ENCODE measurements around the gene EPB41L3. TPM values are rescaled to one million over a fixed set of nuclear protein-coding genes. Genes with fewer than 3 reads are reported as not detected.
"Not testable (repeated sequence)": the region's sequence is repeated elsewhere in the genome, so short reads cannot be mapped to it uniquely, and the experiment has no call there.

Gene EPB41L3
- total RNA-seq, 1 donor from 2014 or later, result 16.8 TPM

DNA sequence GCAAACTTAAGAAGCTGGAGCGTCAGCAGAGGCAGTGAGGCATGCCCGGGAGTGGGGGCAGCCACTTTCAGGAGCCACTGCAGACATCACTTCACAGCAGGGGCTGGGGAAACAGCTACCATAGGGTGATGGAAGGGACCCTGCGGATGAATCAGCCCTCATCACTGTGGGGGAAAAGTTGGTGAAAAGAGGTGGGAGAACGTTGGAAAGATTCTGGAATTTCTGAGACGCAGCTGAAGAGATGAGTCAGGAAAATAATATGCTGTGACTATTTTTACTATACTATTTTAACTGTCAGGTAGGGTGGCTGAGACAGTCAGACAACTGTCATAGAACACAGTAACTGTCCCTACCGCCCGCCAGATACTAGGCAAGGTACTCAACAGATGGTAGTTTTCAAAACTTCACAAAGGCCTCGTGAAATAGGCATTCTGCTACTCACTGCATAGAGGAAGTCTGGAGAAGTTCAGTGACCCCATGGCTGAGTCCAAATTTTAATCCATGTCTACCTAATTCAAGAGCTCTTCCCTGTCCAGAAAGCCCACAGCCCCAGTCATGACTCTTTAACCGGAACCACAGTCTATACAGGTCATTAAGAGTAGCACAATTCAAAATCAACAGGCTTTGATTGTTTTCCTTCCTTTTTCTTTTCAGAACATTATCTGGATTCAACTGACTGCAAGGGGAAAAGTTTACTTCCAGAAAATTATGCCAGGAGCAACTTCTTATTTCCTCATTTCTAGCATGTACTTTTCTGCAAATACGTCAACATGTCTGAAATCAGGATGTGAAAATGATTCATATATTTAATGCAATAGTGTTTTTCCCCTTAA lies 39.3 kb upstream of the EPB41L3 start:
- DNase-seq (ENCODE audit: low spot score), result no peak
- no peaks in the 10 kb centered on the region for H3K9me3 Mint-ChIP-seq (ENCODE audit: unreplicated experiment)
- H3K4me1 Mint-ChIP-seq (ENCODE audit: unreplicated experiment), result peaks cover 17% of the 10 kb centered on the region
- TF ChIP-seq, protein P1, sequence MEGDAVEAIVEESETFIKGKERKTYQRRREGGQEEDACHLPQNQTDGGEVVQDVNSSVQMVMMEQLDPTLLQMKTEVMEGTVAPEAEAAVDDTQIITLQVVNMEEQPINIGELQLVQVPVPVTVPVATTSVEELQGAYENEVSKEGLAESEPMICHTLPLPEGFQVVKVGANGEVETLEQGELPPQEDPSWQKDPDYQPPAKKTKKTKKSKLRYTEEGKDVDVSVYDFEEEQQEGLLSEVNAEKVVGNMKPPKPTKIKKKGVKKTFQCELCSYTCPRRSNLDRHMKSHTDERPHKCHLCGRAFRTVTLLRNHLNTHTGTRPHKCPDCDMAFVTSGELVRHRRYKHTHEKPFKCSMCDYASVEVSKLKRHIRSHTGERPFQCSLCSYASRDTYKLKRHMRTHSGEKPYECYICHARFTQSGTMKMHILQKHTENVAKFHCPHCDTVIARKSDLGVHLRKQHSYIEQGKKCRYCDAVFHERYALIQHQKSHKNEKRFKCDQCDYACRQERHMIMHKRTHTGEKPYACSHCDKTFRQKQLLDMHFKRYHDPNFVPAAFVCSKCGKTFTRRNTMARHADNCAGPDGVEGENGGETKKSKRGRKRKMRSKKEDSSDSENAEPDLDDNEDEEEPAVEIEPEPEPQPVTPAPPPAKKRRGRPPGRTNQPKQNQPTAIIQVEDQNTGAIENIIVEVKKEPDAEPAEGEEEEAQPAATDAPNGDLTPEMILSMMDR (IDR thresholded peaks at IDR 0.05; ENCODE audit: unreplicated experiment), result no peak
- H3K4me3 Mint-ChIP-seq (ENCODE audit: unreplicated experiment), result no peak overlapping the region
- no peaks in the 10 kb centered on the region for H3K27me3 Mint-ChIP-seq (ENCODE audit: unreplicated experiment)
- H3K36me3 Mint-ChIP-seq (ENCODE audit: low read depth, unreplicated experiment), result no peaks in the 10 kb centered on the region
- no peak overlapping the region for H3K27ac Mint-ChIP-seq (ENCODE audit: unreplicated experiment)

DNA sequence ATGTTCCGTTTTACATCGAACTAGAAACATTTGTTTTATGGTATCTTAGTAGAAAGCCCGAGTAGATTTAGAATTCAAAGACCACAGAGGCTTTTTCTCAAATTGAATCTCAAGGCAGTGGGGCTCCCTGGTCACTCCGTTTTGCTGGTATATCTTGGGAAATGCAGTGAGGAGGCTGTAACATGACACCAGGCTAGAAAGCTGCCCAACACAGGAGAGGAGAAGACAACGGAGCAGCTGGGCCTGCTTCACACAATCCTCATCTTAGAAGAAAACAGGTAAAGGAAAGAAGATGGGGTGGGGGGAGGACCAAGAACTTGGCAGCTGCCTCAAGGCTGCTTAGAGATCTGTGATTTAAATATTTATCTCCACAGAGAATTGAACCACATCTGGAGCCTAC lies 38.3 kb upstream of the EPB41L3 start:
- Mint-ChIP-seq H3K27me3 (ENCODE audit: unreplicated experiment) (no peaks in the 10 kb centered on the region), H3K4me1 (ENCODE audit: unreplicated experiment) (peaks cover 17% of the 10 kb centered on the region), H3K27ac (ENCODE audit: unreplicated experiment) (no peak overlapping the region), H3K4me3 (ENCODE audit: unreplicated experiment) (no peak overlapping the region), H3K36me3 (ENCODE audit: low read depth, unreplicated experiment) (no peaks in the 10 kb centered on the region), H3K9me3 (ENCODE audit: unreplicated experiment) (no peaks in the 10 kb centered on the region)
- no peak for DNase-seq (ENCODE audit: low spot score)
- TF ChIP-seq, protein P1 (IDR thresholded peaks at IDR 0.05; ENCODE audit: unreplicated experiment), result no peak

DNA sequence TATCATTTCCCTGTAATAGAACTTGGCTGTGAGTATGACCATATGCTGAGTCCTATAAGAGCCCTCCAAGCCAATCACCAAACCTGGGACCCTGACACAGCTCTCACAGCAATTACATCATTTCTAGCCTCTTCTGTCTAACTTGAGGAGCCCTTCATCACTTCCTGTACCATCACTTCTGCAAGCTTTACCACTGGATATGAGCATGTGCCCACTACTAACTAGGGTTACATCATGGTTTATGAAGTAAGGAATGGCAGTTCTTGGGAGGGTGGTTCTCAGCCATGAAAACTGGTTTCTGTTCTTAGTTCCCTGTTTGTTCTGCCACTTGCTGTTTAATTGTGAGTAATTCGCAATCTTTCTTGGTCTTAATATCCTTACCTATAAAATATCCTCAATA lies 31.0 kb upstream of the EPB41L3 start:
- H3K4me1 Mint-ChIP-seq (ENCODE audit: unreplicated experiment), result peaks cover 14% of the 10 kb centered on the region
- no peaks in the 10 kb centered on the region for H3K9me3 Mint-ChIP-seq (ENCODE audit: unreplicated experiment)

DNA sequence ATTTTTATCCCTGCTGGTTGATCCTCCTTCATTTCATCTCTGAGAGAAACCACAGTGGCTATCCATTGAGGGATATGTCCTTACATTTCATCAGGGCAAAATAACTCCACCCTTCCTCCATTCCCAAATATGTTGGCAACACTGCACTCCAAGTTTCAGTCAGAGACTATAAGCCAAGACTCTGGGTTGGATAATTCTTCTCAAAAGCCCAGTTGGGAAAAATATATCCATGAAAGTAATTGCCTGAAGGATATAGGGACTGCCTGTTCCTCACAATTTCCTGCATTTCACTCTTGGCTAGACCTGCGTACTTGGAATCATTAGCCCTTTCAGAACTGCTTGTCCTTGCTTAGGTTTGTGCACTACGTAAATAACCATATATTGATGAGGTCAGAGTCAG lies 27.9 kb upstream of the EPB41L3 start:
- no peak for DNase-seq (ENCODE audit: low spot score)
- Mint-ChIP-seq H3K27me3 (ENCODE audit: unreplicated experiment) (no peaks in the 10 kb centered on the region), H3K4me3 (ENCODE audit: unreplicated experiment) (no peak overlapping the region), H3K9me3 (ENCODE audit: unreplicated experiment) (no peaks in the 10 kb centered on the region), H3K4me1 (ENCODE audit: unreplicated experiment) (peaks cover 19% of the 10 kb centered on the region), H3K27ac (ENCODE audit: unreplicated experiment) (peak overlapping the region; percentile 61), H3K36me3 (ENCODE audit: low read depth, unreplicated experiment) (no peaks in the 10 kb centered on the region)
- TF ChIP-seq, protein P1 (IDR thresholded peaks at IDR 0.05; ENCODE audit: unreplicated experiment), result no peak

More for the DNA sequence above, 31.0 kb upstream of the EPB41L3 start:
- TF ChIP-seq, protein P1 (IDR thresholded peaks at IDR 0.05; ENCODE audit: unreplicated experiment), result no peak
- Mint-ChIP-seq H3K36me3 (ENCODE audit: low read depth, unreplicated experiment) (no peaks in the 10 kb centered on the region), H3K27me3 (ENCODE audit: unreplicated experiment) (no peaks in the 10 kb centered on the region), H3K4me3 (ENCODE audit: unreplicated experiment) (no peak overlapping the region), H3K27ac (ENCODE audit: unreplicated experiment) (no peak overlapping the region)
- no peak for DNase-seq (ENCODE audit: low spot score)

DNA sequence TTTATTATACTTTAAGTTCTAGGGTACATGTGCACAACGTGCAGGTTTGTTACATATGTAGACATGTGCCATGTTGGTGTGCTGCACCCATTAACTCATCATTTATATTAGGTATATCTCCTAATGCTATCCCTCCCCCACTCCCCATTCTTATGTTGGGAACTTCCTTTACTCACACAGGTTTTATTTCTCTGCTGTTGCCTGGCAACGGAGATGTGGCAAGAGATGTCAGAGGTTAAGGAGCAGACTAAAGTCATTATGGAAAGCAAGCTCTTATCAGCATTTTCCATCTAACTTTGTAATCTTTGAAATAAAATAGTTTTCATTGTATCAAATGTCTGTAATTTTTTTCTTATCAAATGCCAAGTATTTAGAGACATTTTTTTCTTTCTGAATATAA lies 26.8 kb upstream of the EPB41L3 start:
- DNase-seq (ENCODE audit: low spot score), result peak; percentile 49
- H3K27ac Mint-ChIP-seq (ENCODE audit: unreplicated experiment), result peak overlapping the region; percentile 50
- H3K9me3 Mint-ChIP-seq (ENCODE audit: unreplicated experiment); H3K27me3 Mint-ChIP-seq (ENCODE audit: unreplicated experiment); H3K36me3 Mint-ChIP-seq (ENCODE audit: low read depth, unreplicated experiment); H3K4me3 Mint-ChIP-seq (ENCODE audit: unreplicated experiment): not testable (repeated sequence)
- H3K4me1 Mint-ChIP-seq (ENCODE audit: unreplicated experiment), result peaks cover 16% of the 10 kb centered on the region
